NCI-H82 treated with DMSO at 0.1 percent for 48 hours (cell line): ENCODE data around the gene IRF4.

Experiments used
- DNase-seq: peaks from one replicate; lab custom pipeline; 2025; ENCODE audit not compliant: unreplicated experiment; lab: John Stamatoyannopoulos, UW

The IRF4 gene

GRCh38 chr6:381742-382461, 9.7 kb upstream of the IRF4 start:
- no peak for DNase-seq

- no peak for DNase-seq
Observed at GRCh38 chr6:382883-383810, 8.4 kb upstream of the IRF4 start.

GRCh38 chr6:383856-384255, 7.7 kb upstream of the IRF4 start:
- no peak for DNase-seq

- no peak for DNase-seq
Observed at GRCh38 chr6:384898-385297, 6.7 kb upstream of the IRF4 start.

GRCh38 chr6:385614-386013, 5.9 kb upstream of the IRF4 start:
- DNase-seq = no peak

- DNase-seq = no peak
Observed at GRCh38 chr6:386688-387266, 4.8 kb upstream of the IRF4 start.

GRCh38 chr6:387293-387741, 4.2 kb upstream of the IRF4 start:
- DNase-seq = no peak

- no peak for DNase-seq
Observed at GRCh38 chr6:388202-388903, 3.2 kb upstream of the IRF4 start.

GRCh38 chr6:389143-389542, 2.4 kb upstream of the IRF4 start:
- DNase-seq = no peak

GRCh38 chr6:389622-390021, 1.9 kb upstream of the IRF4 start:
- no peak for DNase-seq

- no peak for DNase-seq
Observed at GRCh38 chr6:390914-391558, 516 bp upstream of the IRF4 start.

GRCh38 chr6:392441-393390, 1.2 kb downstream of the IRF4 start:
- DNase-seq = no peak

- DNase-seq = no peak
Observed at GRCh38 chr6:393391-394221, 2.1 kb downstream of the IRF4 start.

- DNase-seq = no peak
Observed at GRCh38 chr6:394641-395289, 3.2 kb downstream of the IRF4 start.

GRCh38 chr6:395432-396125, 4.0 kb downstream of the IRF4 start:
- DNase-seq = no peak

- no peak for DNase-seq
Observed at GRCh38 chr6:396126-396520, 4.6 kb downstream of the IRF4 start.

GRCh38 chr6:397056-397455, 5.5 kb downstream of the IRF4 start:
- no peak for DNase-seq

- no peak for DNase-seq
Observed at GRCh38 chr6:397604-398003, 6.1 kb downstream of the IRF4 start.
